Measurements from ENCODE around the gene TREX2. TPM values are rescaled to one million over a fixed set of nuclear protein-coding genes. Genes with fewer than 3 reads are reported as not detected.

The TREX2 gene
- total RNA-seq, 1 experiment from 2014 or later, result 0.61 TPM

DNA sequence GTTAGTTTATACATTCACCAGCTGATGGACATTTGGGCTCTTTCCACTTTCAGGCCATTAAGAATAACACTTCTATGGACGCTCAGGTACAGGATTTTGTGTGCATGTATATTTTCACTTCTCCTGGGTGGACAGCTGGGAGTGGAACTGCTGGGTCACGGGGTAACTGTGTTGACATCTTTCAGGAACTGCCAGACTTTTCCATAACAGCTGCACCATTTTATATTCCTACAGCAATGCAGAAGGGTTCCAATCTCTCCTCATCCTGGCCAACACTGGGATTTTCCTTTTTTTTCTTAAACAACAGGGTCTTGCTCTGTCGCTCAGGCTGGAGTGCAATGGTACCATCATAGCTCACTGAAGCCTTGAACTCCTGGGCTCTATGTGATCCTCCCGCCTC lies 12.6 kb upstream of the TREX2 start:
- intact Hi-C loops (cut with micrococcal nuclease; ENCODE audit: unreplicated experiment), result no loop called here
- BruUV-seq (replicated peaks), result no TSS peak
- H3K9me3 ChIP-seq, result no peaks in the 10 kb centered on the region
- TF ChIP-seq, protein P1, sequence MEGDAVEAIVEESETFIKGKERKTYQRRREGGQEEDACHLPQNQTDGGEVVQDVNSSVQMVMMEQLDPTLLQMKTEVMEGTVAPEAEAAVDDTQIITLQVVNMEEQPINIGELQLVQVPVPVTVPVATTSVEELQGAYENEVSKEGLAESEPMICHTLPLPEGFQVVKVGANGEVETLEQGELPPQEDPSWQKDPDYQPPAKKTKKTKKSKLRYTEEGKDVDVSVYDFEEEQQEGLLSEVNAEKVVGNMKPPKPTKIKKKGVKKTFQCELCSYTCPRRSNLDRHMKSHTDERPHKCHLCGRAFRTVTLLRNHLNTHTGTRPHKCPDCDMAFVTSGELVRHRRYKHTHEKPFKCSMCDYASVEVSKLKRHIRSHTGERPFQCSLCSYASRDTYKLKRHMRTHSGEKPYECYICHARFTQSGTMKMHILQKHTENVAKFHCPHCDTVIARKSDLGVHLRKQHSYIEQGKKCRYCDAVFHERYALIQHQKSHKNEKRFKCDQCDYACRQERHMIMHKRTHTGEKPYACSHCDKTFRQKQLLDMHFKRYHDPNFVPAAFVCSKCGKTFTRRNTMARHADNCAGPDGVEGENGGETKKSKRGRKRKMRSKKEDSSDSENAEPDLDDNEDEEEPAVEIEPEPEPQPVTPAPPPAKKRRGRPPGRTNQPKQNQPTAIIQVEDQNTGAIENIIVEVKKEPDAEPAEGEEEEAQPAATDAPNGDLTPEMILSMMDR (IDR thresholded peaks at IDR 0.05; ENCODE audit: insufficient read depth in 1 of 2, low read depth in 1 of 2, low read length in 1 of 2, severe bottlenecking in 1 of 2, unreplicated experiment in 1 of 2), result no peak
- CTCF ChIA-PET, result no interaction called here
- no peaks in the 10 kb centered on the region for H3K27me3 ChIP-seq (replicated peaks; ENCODE audit: control insufficient read depth, insufficient read depth, low read length)
- H3K4me3 ChIP-seq (ENCODE audit: low read depth, low read length), result no peak overlapping the region
- peaks cover 8% of the 10 kb centered on the region; the same call in 1 of the 2 replicates for H3K4me1 ChIP-seq
- POLR2A ChIA-PET, result no interaction called here
- Mint-ChIP-seq H3K9me3 (ENCODE audit: unreplicated experiment) (no peaks in the 10 kb centered on the region), H3K27ac (ENCODE audit: unreplicated experiment) (no peak overlapping the region), H3K4me1 (ENCODE audit: low read depth, unreplicated experiment) (no peaks in the 10 kb centered on the region), H3K4me3 (ENCODE audit: unreplicated experiment) (no peak overlapping the region), H3K27me3 (ENCODE audit: insufficient read depth, unreplicated experiment) (no peaks in the 10 kb centered on the region), H3K36me3 (ENCODE audit: insufficient read depth, unreplicated experiment) (peaks cover 23% of the 10 kb centered on the region)
- no peaks in the 10 kb centered on the region for H3K36me3 ChIP-seq (ENCODE audit: control insufficient read depth, insufficient read depth, low read length)
- DNase-seq, result no peak

- ChIA-PET POLR2A (no interaction called here), CTCF (no interaction called here)
- Mint-ChIP-seq H3K4me3 (ENCODE audit: unreplicated experiment) (no peak overlapping the region), H3K4me1 (ENCODE audit: low read depth, unreplicated experiment) (no peaks in the 10 kb centered on the region), H3K9me3 (ENCODE audit: unreplicated experiment) (no peaks in the 10 kb centered on the region), H3K27me3 (ENCODE audit: insufficient read depth, unreplicated experiment) (no peaks in the 10 kb centered on the region), H3K27ac (ENCODE audit: unreplicated experiment) (no peak overlapping the region), H3K36me3 (ENCODE audit: insufficient read depth, unreplicated experiment) (peaks cover 23% of the 10 kb centered on the region)
- H3K4me3 ChIP-seq (ENCODE audit: low read depth, low read length), result no peak overlapping the region
- no peak for DNase-seq
- TF ChIP-seq, protein P1 (IDR thresholded peaks at IDR 0.05; ENCODE audit: insufficient read depth in 1 of 2, low read depth in 1 of 2, low read length in 1 of 2, severe bottlenecking in 1 of 2, unreplicated experiment in 1 of 2), result no peak
- no peaks in the 10 kb centered on the region for H3K9me3 ChIP-seq
- H3K27me3 ChIP-seq (replicated peaks; ENCODE audit: control insufficient read depth, insufficient read depth, low read length), result no peaks in the 10 kb centered on the region
- intact Hi-C loops (cut with micrococcal nuclease; ENCODE audit: unreplicated experiment), result no loop called here
- no peaks in the 10 kb centered on the region for H3K36me3 ChIP-seq (ENCODE audit: control insufficient read depth, insufficient read depth, low read length)
- peaks cover 8% of the 10 kb centered on the region; the same call in 1 of the 2 replicates for H3K4me1 ChIP-seq
- no TSS peak for BruUV-seq (replicated peaks)
Measured at GRCh38 chrX:153457827-153458466, 12.1 kb upstream of the TREX2 start.

GRCh38 chrX:153457136-153457825 lies 11.4 kb upstream of the TREX2 start:
- Histone ChIP-seq H3K36me3 (ENCODE audit: control insufficient read depth, insufficient read depth, low read length) (no peaks in the 10 kb centered on the region), H3K9me3 (no peaks in the 10 kb centered on the region), H3K27me3 (replicated peaks; ENCODE audit: control insufficient read depth, insufficient read depth, low read length) (no peaks in the 10 kb centered on the region), H3K4me3 (ENCODE audit: low read depth, low read length) (no peak overlapping the region), H3K4me1 (peaks cover 8% of the 10 kb centered on the region; the same call in 1 of the 2 replicates)
- intact Hi-C loops (cut with micrococcal nuclease; ENCODE audit: unreplicated experiment), result no loop called here
- BruUV-seq (replicated peaks), result no TSS peak
- no peak for DNase-seq
- Mint-ChIP-seq H3K4me3 (ENCODE audit: unreplicated experiment) (no peak overlapping the region), H3K9me3 (ENCODE audit: unreplicated experiment) (no peaks in the 10 kb centered on the region), H3K36me3 (ENCODE audit: insufficient read depth, unreplicated experiment) (peaks cover 23% of the 10 kb centered on the region), H3K27me3 (ENCODE audit: insufficient read depth, unreplicated experiment) (no peaks in the 10 kb centered on the region), H3K4me1 (ENCODE audit: low read depth, unreplicated experiment) (no peaks in the 10 kb centered on the region), H3K27ac (ENCODE audit: unreplicated experiment) (no peak overlapping the region)
- CTCF ChIA-PET, result no interaction called here
- POLR2A ChIA-PET, result no interaction called here
- TF ChIP-seq, protein P1 (IDR thresholded peaks at IDR 0.05; ENCODE audit: insufficient read depth in 1 of 2, low read depth in 1 of 2, low read length in 1 of 2, severe bottlenecking in 1 of 2, unreplicated experiment in 1 of 2), result no peak

Measured in Caco-2 (cell line).